ENCODE measurements around the gene KIF26B.

The KIF26B gene

DNA sequence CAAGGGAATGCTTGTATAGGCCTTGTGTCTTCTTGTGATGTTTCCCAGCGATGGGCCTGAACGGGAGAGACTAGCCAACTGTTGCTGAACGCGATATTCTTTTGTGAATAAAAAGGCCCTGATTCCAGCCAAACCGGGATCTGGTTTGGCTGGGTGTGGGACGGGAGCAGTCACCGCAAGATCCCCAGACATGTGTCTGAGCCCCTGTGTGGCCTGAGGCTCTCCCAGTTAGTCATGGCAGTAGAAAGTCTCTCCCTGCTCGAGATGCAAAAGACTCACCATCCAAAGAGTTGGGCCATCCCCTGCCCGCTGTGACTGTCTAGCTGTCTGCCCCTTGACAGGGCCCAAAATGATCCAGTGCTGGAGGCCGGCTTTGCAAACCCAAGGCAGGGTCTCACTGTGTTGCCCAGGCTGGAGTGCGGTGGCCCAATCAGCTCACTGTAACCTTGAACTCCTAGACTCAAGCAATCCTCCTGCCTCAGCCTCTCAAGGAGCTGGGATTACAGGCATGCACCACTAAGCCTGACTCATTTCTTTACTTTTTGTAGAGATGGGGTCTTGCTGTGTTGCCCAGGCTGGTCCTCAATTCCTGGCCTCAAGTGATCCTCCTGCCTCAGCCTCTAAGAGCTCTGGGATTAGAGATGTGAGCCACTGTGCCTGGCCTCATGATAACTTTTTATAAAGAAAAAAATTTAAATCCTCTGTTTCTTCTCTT, 56.4 kb downstream of the KIF26B start:
- peaks cover 6% of the 10 kb centered on the region; the same call in 1 of the 2 replicates for H3K27me3 ChIP-seq (ENCODE audit: low read depth, low read length)
- no peak overlapping the region for H3K27ac ChIP-seq (ENCODE audit: low read length)
- H2AFZ ChIP-seq (ENCODE audit: low read depth, low read length): no peak overlapping the region
- H3K9me3 ChIP-seq (ENCODE audit: insufficient read depth, low read length): peaks cover 27% of the 10 kb centered on the region
- no peak overlapping the region for H3K4me3 ChIP-seq (ENCODE audit: low read length)
- H3K9ac ChIP-seq (ENCODE audit: low read length): no peak overlapping the region
- H3K79me2 ChIP-seq (ENCODE audit: low read length): no peaks in the 10 kb centered on the region
- no peak overlapping the region for H3K4me2 ChIP-seq (ENCODE audit: low read length)
- H3K36me3 ChIP-seq (replicated peaks; ENCODE audit: low read depth, low read length): no peaks in the 10 kb centered on the region
- no peaks in the 10 kb centered on the region for H3K4me1 ChIP-seq (ENCODE audit: low read length)
- no peaks in the 10 kb centered on the region for H4K20me1 ChIP-seq (ENCODE audit: insufficient read depth, low read length)
- TF ChIP-seq CTCF (IDR thresholded peaks at IDR 0.05; ENCODE audit: low read depth, low read length): no peak
- TF ChIP-seq EZH2phosphoT487 (IDR thresholded peaks at IDR 0.05; ENCODE audit: low read depth): no peak

GRCh38 chr1:245211761-245212160, 57.0 kb downstream of the KIF26B start:
- TF ChIP-seq EZH2phosphoT487 (IDR thresholded peaks at IDR 0.05; ENCODE audit: low read depth) (no peak), CTCF (IDR thresholded peaks at IDR 0.05; ENCODE audit: low read depth, low read length) (no peak)
- Histone ChIP-seq H3K27ac (ENCODE audit: low read length) (no peak overlapping the region), H3K4me2 (ENCODE audit: low read length) (no peak overlapping the region), H3K27me3 (ENCODE audit: low read depth, low read length) (peaks cover 10% of the 10 kb centered on the region; the same call in 1 of the 2 replicates), H2AFZ (ENCODE audit: low read depth, low read length) (no peak overlapping the region), H3K9ac (ENCODE audit: low read length) (no peak overlapping the region), H3K36me3 (replicated peaks; ENCODE audit: low read depth, low read length) (no peaks in the 10 kb centered on the region), H4K20me1 (ENCODE audit: insufficient read depth, low read length) (no peaks in the 10 kb centered on the region), H3K9me3 (ENCODE audit: insufficient read depth, low read length) (peaks cover 22% of the 10 kb centered on the region), H3K4me3 (ENCODE audit: low read length) (no peak overlapping the region), H3K79me2 (ENCODE audit: low read length) (no peaks in the 10 kb centered on the region), H3K4me1 (ENCODE audit: low read length) (no peaks in the 10 kb centered on the region)

DNA sequence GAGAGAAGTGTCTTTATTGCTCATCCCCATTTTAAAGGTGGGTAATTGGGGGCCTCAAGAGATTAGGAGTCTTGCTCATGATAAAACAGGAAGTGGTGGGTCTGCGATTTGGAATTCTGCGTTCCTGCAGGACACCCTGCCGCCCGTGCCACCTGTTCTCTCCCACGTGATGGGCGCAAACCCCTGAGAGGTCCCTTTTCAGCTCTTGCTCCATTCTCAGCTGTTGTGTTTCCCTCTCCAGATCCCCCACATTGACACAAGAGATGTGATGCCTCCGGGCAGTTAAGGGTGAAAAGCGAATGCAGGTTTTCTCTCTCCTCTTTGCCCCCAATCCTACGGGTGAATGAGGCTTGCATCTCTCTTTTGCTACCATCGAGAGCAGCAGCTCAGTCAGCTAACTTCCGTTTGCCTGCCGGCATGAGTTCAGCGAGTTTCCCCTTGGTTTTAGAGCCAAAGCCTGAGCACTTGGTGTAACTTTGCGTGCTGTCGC, 57.5 kb downstream of the KIF26B start:
- no peaks in the 10 kb centered on the region for H3K79me2 ChIP-seq (ENCODE audit: low read length)
- H3K36me3 ChIP-seq (replicated peaks; ENCODE audit: low read depth, low read length): no peaks in the 10 kb centered on the region
- H3K9ac ChIP-seq (ENCODE audit: low read length): no peak overlapping the region
- no peak overlapping the region for H3K4me2 ChIP-seq (ENCODE audit: low read length)
- peaks cover 12% of the 10 kb centered on the region; the same call in 1 of the 2 replicates for H3K27me3 ChIP-seq (ENCODE audit: low read depth, low read length)
- H3K9me3 ChIP-seq (ENCODE audit: insufficient read depth, low read length): peaks cover 17% of the 10 kb centered on the region
- no peak overlapping the region for H2AFZ ChIP-seq (ENCODE audit: low read depth, low read length)
- H3K4me1 ChIP-seq (ENCODE audit: low read length): no peaks in the 10 kb centered on the region
- no peak overlapping the region for H3K4me3 ChIP-seq (ENCODE audit: low read length)
- H4K20me1 ChIP-seq (ENCODE audit: insufficient read depth, low read length): no peaks in the 10 kb centered on the region
- H3K27ac ChIP-seq (ENCODE audit: low read length): no peak overlapping the region
- TF ChIP-seq EZH2phosphoT487 (IDR thresholded peaks at IDR 0.05; ENCODE audit: low read depth) (no peak), CTCF (IDR thresholded peaks at IDR 0.05; ENCODE audit: low read depth, low read length) (no peak)

GRCh38 chr1:245213066-245213831, 58.5 kb downstream of the KIF26B start:
- Histone ChIP-seq H3K9me3 (ENCODE audit: insufficient read depth, low read length) (peaks cover 7% of the 10 kb centered on the region), H3K9ac (ENCODE audit: low read length) (no peak overlapping the region), H4K20me1 (ENCODE audit: insufficient read depth, low read length) (no peaks in the 10 kb centered on the region), H2AFZ (ENCODE audit: low read depth, low read length) (no peak overlapping the region), H3K79me2 (ENCODE audit: low read length) (no peaks in the 10 kb centered on the region), H3K27me3 (ENCODE audit: low read depth, low read length) (peaks cover 12% of the 10 kb centered on the region; the same call in 1 of the 2 replicates), H3K4me3 (ENCODE audit: low read length) (no peak overlapping the region), H3K4me1 (ENCODE audit: low read length) (no peaks in the 10 kb centered on the region), H3K27ac (ENCODE audit: low read length) (no peak overlapping the region), H3K36me3 (replicated peaks; ENCODE audit: low read depth, low read length) (no peaks in the 10 kb centered on the region), H3K4me2 (ENCODE audit: low read length) (no peak overlapping the region)
- TF ChIP-seq EZH2phosphoT487 (IDR thresholded peaks at IDR 0.05; ENCODE audit: low read depth): no peak
- TF ChIP-seq CTCF (IDR thresholded peaks at IDR 0.05; ENCODE audit: low read depth, low read length): no peak

Data from OCI-LY3 (cell line).